OCI-LY1 (cell line): ENCODE data around the gene FUT9.

ENCODE experiments used
- H2AFZ ChIP-seq: fragments of 200-600 bp; sonication (generic), shearing (Covaris generic); 2 replicates; pipeline ENCODE4 v1.6.0; 2014; ENCODE audit warnings: antibody characterized with exemption, mild to moderate bottlenecking, low read length
- H3F3A ChIP-seq: fragments of 200-600 bp; sonication (generic), shearing (Covaris generic); 2 replicates; pipeline ENCODE4 v1.6.0; 2014; ENCODE audit warnings: mild to moderate bottlenecking, antibody characterized with exemption, low read length, moderate library complexity; ENCODE audit not compliant: insufficient read depth
- H3K27ac ChIP-seq: fragments of 200-600 bp; sonication (generic); 2 replicates; pipeline ENCODE4 v1.5.1; 2014; ENCODE audit warnings: low read length, mixed run types, mild to moderate bottlenecking, low read depth; ENCODE audit not compliant: poor library complexity, severe bottlenecking
- H3K27me3 ChIP-seq: fragments of 200-600 bp; sonication (generic); 2 replicates; pipeline ENCODE4 v1.6.0; 2014; ENCODE audit warnings: antibody characterized with exemption, mild to moderate bottlenecking, low read length, moderate library complexity; ENCODE audit not compliant: insufficient read depth
- H3K36me3 ChIP-seq: fragments of 200-600 bp; sonication (generic); 2 replicates; pipeline ENCODE4 v1.6.1; 2014; ENCODE audit warnings: mild to moderate bottlenecking, antibody characterized with exemption, low read length, moderate library complexity, mixed read lengths; ENCODE audit not compliant: insufficient read depth
- H3K4me1 ChIP-seq: fragments of 200-600 bp; sonication (generic); 2 replicates; pipeline ENCODE4 v1.5.1; 2014; ENCODE audit warnings: mild to moderate bottlenecking, low read length, moderate library complexity; ENCODE audit not compliant: insufficient read depth, severe bottlenecking
- H3K4me2 ChIP-seq: fragments of 200-600 bp; sonication (generic), shearing (Covaris generic); 2 replicates; pipeline ENCODE4 v1.6.1; 2014; ENCODE audit warnings: low read length
- H3K4me3 ChIP-seq: fragments of 200-600 bp; sonication (generic); 2 replicates; pipeline ENCODE4 v1.5.1; 2014; ENCODE audit warnings: low read length, low read depth, mild to moderate bottlenecking, mixed read lengths; ENCODE audit not compliant: poor library complexity, severe bottlenecking
- H3K79me2 ChIP-seq: fragments of 200-600 bp; shearing (Covaris generic); 2 replicates; pipeline ENCODE4 v1.6.1; 2016; ENCODE audit warnings: mixed run types, low read length, mixed read lengths; ENCODE audit not compliant: insufficient read depth
- H3K9ac ChIP-seq: fragments of 200-600 bp; sonication (generic), shearing (Covaris generic); 2 replicates; pipeline ENCODE4 v1.6.1; 2014; ENCODE audit warnings: mild to moderate bottlenecking, low read length, mixed read lengths
- H3K9me2 ChIP-seq: fragments of 200-600 bp; sonication (generic), shearing (Covaris generic); 2 replicates; pipeline ENCODE4 v1.6.1; 2014; ENCODE audit warnings: low read depth, mild to moderate bottlenecking, low read length, mixed read lengths
- H3K9me3 ChIP-seq: fragments of 200-600 bp; shearing (Covaris generic); 2 replicates; pipeline ENCODE4 v1.6.1; 2014; ENCODE audit warnings: low read length, mixed read lengths
- H4K20me1 ChIP-seq: fragments of 200-600 bp; sonication (generic), shearing (Covaris generic); 2 replicates; pipeline ENCODE4 v1.6.0; 2016; ENCODE audit warnings: mild to moderate bottlenecking, low read length; ENCODE audit not compliant: insufficient read depth
- EZH2 ChIP-seq: fragments of 200-600 bp; sonication (generic), shearing (Covaris generic); IDR thresholded peaks from 2 replicates; pipeline ENCODE4 v1.8.0; 2017; ENCODE audit warnings: borderline replicate concordance, mixed run types, mild to moderate bottlenecking, antibody characterized with exemption, low read length, moderate library complexity, mixed read lengths
- TF ChIP-seq, protein P1 (sequence below): fragments of 200-600 bp; sonication (generic), shearing (Covaris generic); IDR thresholded peaks from 2 replicates; pipeline ENCODE4 v1.5.1; 2017; ENCODE audit warnings: mild to moderate bottlenecking, antibody characterized with exemption, low read length, moderate library complexity, mixed read lengths

FUT9 gene

GRCh38 chr6:96236471-96236870 is 220.7 kb downstream of the FUT9 start:
- H3K4me3 ChIP-seq, result no peak overlapping the region
- no peak overlapping the region for H3K9ac ChIP-seq
- no peak overlapping the region for H3K4me2 ChIP-seq
- no peaks in the 10 kb centered on the region for H3K79me2 ChIP-seq
- no peak overlapping the region for H2AFZ ChIP-seq
- no peaks in the 10 kb centered on the region for H3K4me1 ChIP-seq
- no peaks in the 10 kb centered on the region for H3K9me2 ChIP-seq
- no peak for TF ChIP-seq EZH2
- TF ChIP-seq, protein P1, sequence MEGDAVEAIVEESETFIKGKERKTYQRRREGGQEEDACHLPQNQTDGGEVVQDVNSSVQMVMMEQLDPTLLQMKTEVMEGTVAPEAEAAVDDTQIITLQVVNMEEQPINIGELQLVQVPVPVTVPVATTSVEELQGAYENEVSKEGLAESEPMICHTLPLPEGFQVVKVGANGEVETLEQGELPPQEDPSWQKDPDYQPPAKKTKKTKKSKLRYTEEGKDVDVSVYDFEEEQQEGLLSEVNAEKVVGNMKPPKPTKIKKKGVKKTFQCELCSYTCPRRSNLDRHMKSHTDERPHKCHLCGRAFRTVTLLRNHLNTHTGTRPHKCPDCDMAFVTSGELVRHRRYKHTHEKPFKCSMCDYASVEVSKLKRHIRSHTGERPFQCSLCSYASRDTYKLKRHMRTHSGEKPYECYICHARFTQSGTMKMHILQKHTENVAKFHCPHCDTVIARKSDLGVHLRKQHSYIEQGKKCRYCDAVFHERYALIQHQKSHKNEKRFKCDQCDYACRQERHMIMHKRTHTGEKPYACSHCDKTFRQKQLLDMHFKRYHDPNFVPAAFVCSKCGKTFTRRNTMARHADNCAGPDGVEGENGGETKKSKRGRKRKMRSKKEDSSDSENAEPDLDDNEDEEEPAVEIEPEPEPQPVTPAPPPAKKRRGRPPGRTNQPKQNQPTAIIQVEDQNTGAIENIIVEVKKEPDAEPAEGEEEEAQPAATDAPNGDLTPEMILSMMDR, result no peak
- H3K27me3 ChIP-seq, result no peaks in the 10 kb centered on the region
- H3K36me3 ChIP-seq, result no peaks in the 10 kb centered on the region
- H4K20me1 ChIP-seq, result no peaks in the 10 kb centered on the region
- H3K27ac ChIP-seq, result no peak overlapping the region
- no peaks in the 10 kb centered on the region for H3F3A ChIP-seq
- no peaks in the 10 kb centered on the region for H3K9me3 ChIP-seq

- no peaks in the 10 kb centered on the region for H3K4me1 ChIP-seq
- TF ChIP-seq, protein P1, result no peak
- no peak for TF ChIP-seq EZH2
- no peak overlapping the region for H2AFZ ChIP-seq
- no peaks in the 10 kb centered on the region for H4K20me1 ChIP-seq
- no peak overlapping the region for H3K27ac ChIP-seq
- no peaks in the 10 kb centered on the region for H3K9me3 ChIP-seq
- no peaks in the 10 kb centered on the region for H3F3A ChIP-seq
- no peaks in the 10 kb centered on the region for H3K36me3 ChIP-seq
- H3K4me3 ChIP-seq, result no peak overlapping the region
- H3K9me2 ChIP-seq, result no peaks in the 10 kb centered on the region
- H3K4me2 ChIP-seq, result no peak overlapping the region
- H3K27me3 ChIP-seq, result no peaks in the 10 kb centered on the region
- H3K9ac ChIP-seq, result no peak overlapping the region
- H3K79me2 ChIP-seq, result no peaks in the 10 kb centered on the region
These were observed 222.0 kb downstream of the FUT9 start for GRCh38 chr6:96237638-96238347.

DNA sequence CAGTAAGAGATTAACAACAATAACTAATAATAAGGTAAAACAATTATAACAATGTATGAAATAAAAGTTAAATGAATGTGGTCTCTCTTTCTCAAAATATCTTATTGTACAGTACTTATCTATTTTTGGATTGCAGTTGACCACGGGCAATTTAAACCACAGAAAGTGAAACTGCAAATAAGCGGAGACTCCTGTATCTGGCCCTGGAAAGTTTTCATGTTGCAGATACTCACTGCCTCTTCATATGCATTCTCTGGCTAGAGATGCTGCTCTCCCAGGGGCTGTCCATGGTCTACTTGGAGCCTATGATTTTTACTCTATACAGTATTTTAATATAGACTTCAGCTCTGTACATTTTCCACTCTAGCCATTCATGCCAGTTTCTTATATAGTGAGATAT is 230.8 kb downstream of the FUT9 start:
- H3K9ac ChIP-seq, result no peak overlapping the region
- no peak overlapping the region for H3K27ac ChIP-seq
- no peaks in the 10 kb centered on the region for H3K79me2 ChIP-seq
- H3K4me2 ChIP-seq, result no peak overlapping the region
- no peaks in the 10 kb centered on the region for H3K27me3 ChIP-seq
- no peaks in the 10 kb centered on the region for H3K9me2 ChIP-seq
- no peak for TF ChIP-seq EZH2
- TF ChIP-seq, protein P1, result no peak
- no peaks in the 10 kb centered on the region for H3K36me3 ChIP-seq
- H3K9me3 ChIP-seq, result no peaks in the 10 kb centered on the region
- no peaks in the 10 kb centered on the region for H3F3A ChIP-seq
- H3K4me3 ChIP-seq, result no peak overlapping the region
- no peak overlapping the region for H2AFZ ChIP-seq
- H3K4me1 ChIP-seq, result no peaks in the 10 kb centered on the region
- H4K20me1 ChIP-seq, result no peaks in the 10 kb centered on the region
